HL-60 (cell line): Measurements from ENCODE around the gene SPON1.

Experiments used
- CTCF ChIP-seq: IDR thresholded peaks from one replicate; pipeline ENCODE4 v1.5.1; 2011; ENCODE audit warnings: low read length, control low read depth, inconsistent platforms; ENCODE audit not compliant: insufficient read depth
- GABPA ChIP-seq: IDR thresholded peaks from 2 replicates; pipeline ENCODE4 v1.6.1; 2012; ENCODE audit warnings: low read depth
- POLR2AphosphoS5 ChIP-seq: IDR thresholded peaks from 2 replicates; pipeline ENCODE4 v1.6.1; 2012; ENCODE audit warnings: low read depth
- REST ChIP-seq: IDR thresholded peaks from 2 replicates; pipeline ENCODE4 v1.6.1; 2012; ENCODE audit warnings: low read depth; ENCODE audit not compliant: insufficient replicate concordance

GRCh38 chr11:13940907-13941256 lies 21.6 kb upstream of the SPON1 start:
- TF ChIP-seq CTCF (no peak), POLR2AphosphoS5 (no peak), REST (no peak), GABPA (no peak)
